Activated naive CD8-positive, alpha-beta T cell (primary cell): Measurements from ENCODE around the gene WNT7A.
A peak's percentile ranks its signal among the peaks of the same experiment; 100 is the strongest.
"Not testable (repeated sequence)": the region's sequence is repeated elsewhere in the genome, so short reads cannot be mapped to it uniquely, and the experiment has no call there.

ENCODE experiments used
- H3K27ac Mint-ChIP-seq: one replicate; pipeline ENCODE4 v1.8.0; 2021; ENCODE audit warnings: mixed read lengths
- H3K27me3 Mint-ChIP-seq: one replicate; pipeline ENCODE4 v1.8.0; 2021; ENCODE audit warnings: mixed read lengths
- H3K36me3 Mint-ChIP-seq: one replicate; pipeline ENCODE4 v1.8.0; 2021; ENCODE audit warnings: mixed read lengths
- H3K4me1 Mint-ChIP-seq: one replicate; pipeline ENCODE4 v1.8.0; 2021; ENCODE audit warnings: low read depth, mixed read lengths
- H3K4me3 Mint-ChIP-seq: one replicate; pipeline ENCODE4 v1.8.0; 2021; ENCODE audit warnings: mild to moderate bottlenecking, mixed read lengths
- H3K9me3 Mint-ChIP-seq: one replicate; pipeline ENCODE4 v1.8.0; 2021; ENCODE audit warnings: low read depth, mixed read lengths

WNT7A gene

DNA sequence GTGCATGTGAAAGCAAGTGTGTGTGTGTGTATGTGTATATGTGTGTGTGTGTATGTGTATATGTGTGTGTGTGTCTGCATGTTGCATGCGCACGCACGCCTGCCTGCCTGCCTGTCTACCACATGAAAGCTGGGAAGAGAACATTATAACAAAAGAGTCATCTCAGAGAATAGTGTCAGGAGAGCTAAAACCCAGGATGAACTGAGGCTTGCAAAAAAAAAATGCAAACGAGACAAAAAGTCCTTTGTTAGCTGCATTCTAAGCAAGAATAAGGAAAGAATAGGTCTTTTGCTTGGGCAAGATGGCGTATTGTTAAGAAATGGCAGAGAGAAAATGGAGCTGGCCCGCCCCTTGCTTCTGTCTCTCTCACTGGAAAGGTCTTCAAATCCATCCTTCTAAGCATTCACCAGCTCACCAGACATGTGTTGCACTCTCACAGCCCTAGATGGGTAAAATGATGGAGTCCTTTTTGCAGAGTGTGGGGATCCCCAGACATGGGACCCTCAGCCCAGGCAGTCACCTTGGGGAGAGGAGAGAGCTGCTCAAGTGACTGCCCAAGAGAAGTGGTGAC lies 16.4 kb downstream of the WNT7A start:
- no peak overlapping the region for H3K4me3 Mint-ChIP-seq
- peaks cover 46% of the 10 kb centered on the region for H3K4me1 Mint-ChIP-seq
- H3K36me3 Mint-ChIP-seq = peaks cover 2% of the 10 kb centered on the region
- H3K27me3 Mint-ChIP-seq = no peaks in the 10 kb centered on the region
- H3K9me3 Mint-ChIP-seq = no peaks in the 10 kb centered on the region
- H3K27ac Mint-ChIP-seq = no peak overlapping the region

DNA sequence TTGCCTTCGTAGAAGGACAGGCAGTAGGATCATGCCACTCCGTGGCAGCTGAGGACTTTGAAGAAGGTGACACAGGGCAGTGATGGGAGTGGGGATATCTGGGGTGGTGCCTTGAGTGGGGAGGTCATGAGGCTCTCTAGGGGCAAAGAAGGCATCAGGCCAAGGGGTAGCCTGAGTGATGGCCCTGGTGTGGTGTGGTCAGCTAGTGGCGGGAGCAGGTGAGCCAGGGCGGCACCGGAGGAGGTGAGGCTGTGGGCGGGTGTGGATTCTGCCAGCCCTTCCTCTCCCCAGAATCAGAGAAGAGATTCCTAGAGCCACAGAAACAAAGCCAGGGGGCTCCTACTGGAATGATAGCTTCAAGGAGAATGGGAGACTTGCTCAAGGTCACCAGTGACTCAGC lies 18.4 kb downstream of the WNT7A start:
- H3K27me3 Mint-ChIP-seq = no peaks in the 10 kb centered on the region
- H3K4me3 Mint-ChIP-seq = no peak overlapping the region

DNA sequence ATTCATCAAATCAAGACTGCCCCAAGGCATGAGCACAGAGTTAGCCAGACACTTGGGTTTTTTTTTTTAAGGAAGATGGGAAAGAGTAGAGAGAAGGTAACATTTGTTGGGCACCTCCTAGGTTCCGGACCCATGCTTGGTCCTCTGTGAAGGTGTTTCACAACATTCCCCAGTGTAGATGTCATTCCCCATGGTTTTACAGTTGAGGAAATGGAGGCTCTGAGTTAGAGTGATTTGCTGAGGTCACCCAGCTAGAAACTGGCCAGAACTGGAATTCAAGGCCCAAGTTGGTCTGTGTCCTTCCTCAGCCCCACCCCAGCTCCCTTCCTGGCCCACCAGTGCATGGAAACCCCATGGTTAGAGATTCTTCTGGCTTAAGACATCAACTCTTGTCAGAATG lies 19.9 kb downstream of the WNT7A start:
- H3K4me1 Mint-ChIP-seq = peaks cover 13% of the 10 kb centered on the region

More for the DNA sequence above, 18.4 kb downstream of the WNT7A start:
- Mint-ChIP-seq H3K36me3 (peaks cover 2% of the 10 kb centered on the region), H3K4me1 (peaks cover 28% of the 10 kb centered on the region), H3K9me3 (no peaks in the 10 kb centered on the region), H3K27ac (no peak overlapping the region)

DNA sequence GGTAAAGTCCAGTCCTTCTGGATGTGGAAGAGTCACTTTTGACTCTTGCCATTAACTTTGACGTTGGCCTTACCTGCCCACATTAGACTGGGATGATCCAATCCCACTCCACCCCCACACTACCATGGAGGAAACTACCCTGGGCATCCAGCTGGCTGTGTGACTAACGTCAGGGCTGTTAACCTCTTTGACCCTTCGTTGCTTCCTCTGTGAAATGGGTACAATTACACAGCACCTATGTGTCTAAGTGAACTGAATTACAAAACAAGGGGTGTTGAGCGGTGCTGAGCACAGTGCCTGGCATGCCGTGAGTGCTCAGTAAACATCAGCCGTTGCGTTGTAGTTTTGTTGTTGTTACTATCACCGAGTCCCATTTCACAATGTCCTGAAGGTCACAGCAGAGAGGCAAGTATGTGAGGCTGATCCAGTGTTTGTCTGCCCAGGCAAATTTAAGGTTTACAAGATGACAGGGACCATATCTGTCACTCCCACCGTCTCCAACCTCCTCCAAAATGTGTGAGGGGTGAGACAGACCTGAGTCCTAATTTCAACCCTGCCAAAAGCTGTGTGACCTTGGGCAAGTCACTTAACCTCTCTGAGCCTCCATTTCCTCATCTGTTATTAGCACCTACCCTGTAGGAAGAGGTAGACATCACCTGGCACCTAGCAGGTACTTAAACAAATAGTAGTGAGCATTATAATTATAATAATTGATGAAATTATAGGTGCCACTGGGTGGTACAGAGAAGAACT lies 20.9 kb downstream of the WNT7A start:
- peaks cover 2% of the 10 kb centered on the region for H3K36me3 Mint-ChIP-seq

More for the DNA sequence above, 19.9 kb downstream of the WNT7A start:
- H3K36me3 Mint-ChIP-seq = peaks cover 2% of the 10 kb centered on the region
- no peak overlapping the region for H3K4me3 Mint-ChIP-seq
- no peaks in the 10 kb centered on the region for H3K9me3 Mint-ChIP-seq
- no peak overlapping the region for H3K27ac Mint-ChIP-seq
- no peaks in the 10 kb centered on the region for H3K27me3 Mint-ChIP-seq

DNA sequence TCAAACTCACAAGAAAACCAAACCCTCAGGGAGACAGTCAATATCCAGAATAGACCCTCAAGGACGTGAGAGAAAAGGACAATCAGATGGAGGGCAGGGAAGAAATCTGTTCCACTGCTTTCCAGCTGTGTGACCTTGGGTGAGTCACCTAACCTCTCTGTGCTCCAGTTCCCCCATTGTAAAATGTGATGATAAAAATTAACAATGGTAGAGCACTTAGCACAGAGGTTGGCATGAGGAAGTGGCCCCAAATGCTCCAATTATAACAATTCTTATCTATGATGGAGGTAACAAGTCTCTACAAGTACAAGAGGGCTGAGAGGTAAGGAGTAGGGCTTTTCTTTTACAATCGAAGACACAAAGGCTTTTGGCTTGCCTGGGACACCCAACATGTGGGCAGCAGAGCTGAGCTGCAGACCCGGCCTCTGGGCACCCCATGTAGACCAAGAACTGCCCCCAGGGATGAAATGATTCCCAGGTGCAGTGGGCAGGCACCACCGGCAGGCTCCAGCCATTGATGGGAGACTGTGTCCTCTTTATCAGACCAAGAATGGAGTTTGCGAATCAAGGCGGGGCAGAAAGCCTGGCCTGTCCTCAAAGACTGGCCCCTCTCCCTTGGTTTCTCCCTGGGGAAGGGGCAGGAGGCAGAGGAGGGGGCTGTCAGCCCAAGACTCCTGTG lies 22.0 kb downstream of the WNT7A start:
- Mint-ChIP-seq H3K4me3 (no peak overlapping the region), H3K27ac (no peak overlapping the region), H3K9me3 (no peaks in the 10 kb centered on the region), H3K4me1 (peaks cover 9% of the 10 kb centered on the region), H3K27me3 (no peaks in the 10 kb centered on the region), H3K36me3 (peaks cover 2% of the 10 kb centered on the region)

More for the DNA sequence above, 20.9 kb downstream of the WNT7A start:
- Mint-ChIP-seq H3K9me3 (no peaks in the 10 kb centered on the region), H3K27me3 (no peaks in the 10 kb centered on the region), H3K4me1 (peaks cover 8% of the 10 kb centered on the region), H3K4me3 (no peak overlapping the region), H3K27ac (no peak overlapping the region)

DNA sequence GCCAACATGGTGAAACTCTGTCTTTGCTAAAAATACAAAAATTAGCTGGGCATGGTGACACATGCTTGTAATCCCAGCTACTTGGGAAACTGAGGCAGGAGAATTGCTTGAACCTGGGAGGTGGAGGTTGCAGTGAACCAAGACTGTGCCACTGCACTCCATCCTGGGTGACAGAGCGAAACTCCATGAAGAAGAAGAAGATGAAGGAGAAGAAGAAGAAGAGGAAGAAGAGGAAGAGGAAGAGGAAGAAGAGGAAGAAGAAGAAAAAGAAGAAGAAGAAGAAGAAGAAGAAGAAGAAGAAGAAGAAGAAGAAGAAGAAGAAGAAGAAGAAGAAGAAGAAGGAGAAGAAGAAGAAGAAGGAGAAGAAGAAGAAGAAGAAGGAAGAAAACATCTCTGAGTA lies 23.2 kb downstream of the WNT7A start:
- H3K36me3 Mint-ChIP-seq, H3K4me1 Mint-ChIP-seq, H3K27me3 Mint-ChIP-seq, H3K4me3 Mint-ChIP-seq, H3K9me3 Mint-ChIP-seq, H3K27ac Mint-ChIP-seq: not testable (repeated sequence)

DNA sequence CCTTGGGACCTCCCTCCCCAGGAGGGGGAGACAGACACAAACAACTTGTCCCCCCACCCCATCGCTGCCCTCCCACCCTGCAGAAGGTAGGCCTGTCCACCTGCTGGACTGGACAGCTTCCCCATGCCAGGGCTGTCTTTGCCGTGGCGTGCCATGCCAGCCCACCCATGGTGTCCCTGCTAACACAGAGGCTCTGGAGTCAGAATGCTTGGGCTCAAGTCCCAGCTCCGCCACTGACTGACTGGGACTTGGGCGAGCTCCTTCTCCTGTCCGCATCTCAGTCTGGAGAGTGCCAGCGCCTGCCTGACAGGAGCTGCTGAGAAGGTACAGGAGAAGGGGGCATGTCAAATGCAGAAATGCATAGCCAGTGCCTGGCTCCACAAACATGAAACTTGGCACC lies 23.9 kb downstream of the WNT7A start:
- Mint-ChIP-seq H3K4me3 (no peak overlapping the region), H3K4me1 (peaks cover 15% of the 10 kb centered on the region), H3K36me3 (no peaks in the 10 kb centered on the region), H3K9me3 (no peaks in the 10 kb centered on the region), H3K27me3 (no peaks in the 10 kb centered on the region), H3K27ac (no peak overlapping the region)

DNA sequence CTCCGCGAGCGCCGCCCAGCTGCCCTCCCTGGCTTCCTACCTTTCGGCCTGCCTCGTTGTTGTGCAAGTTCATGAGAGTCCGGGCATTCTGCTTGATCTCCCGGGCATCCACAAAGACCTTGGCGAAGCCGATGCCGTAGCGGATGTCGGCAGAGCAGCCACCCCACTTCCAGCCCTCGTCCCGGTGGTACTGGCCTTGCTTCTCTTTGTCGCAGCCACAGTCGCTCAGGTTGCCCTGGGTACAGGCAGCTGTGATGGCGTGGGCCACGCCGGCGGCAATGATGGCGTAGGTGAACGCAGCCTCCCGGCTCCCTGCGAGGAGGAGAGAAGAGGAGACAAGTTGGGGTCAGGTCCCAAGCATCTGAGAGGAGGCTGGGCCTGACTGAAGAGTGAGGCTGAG lies 25.4 kb downstream of the WNT7A start:
- H3K9me3 Mint-ChIP-seq = no peaks in the 10 kb centered on the region
- H3K27me3 Mint-ChIP-seq = no peaks in the 10 kb centered on the region
- H3K36me3 Mint-ChIP-seq = peaks cover 1% of the 10 kb centered on the region
- peaks cover 14% of the 10 kb centered on the region for H3K4me1 Mint-ChIP-seq
- no peak overlapping the region for H3K4me3 Mint-ChIP-seq
- no peak overlapping the region for H3K27ac Mint-ChIP-seq

DNA sequence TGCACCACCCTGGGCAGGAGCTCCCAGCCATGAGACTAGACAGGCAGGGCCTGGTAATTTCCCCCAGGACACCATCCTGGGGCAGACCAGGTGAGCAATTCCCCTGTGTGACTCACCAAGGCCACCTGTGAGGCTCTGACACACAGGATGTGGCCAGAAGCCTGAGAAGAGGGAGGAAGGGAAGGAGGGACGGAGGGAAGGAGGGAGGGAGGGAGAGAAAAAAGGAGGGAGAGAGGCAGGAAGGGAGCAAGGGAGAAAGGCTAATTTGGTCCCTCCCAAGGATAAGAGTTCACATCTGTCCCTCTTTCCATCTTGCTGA lies 25.9 kb downstream of the WNT7A start:
- peaks cover 14% of the 10 kb centered on the region for H3K4me1 Mint-ChIP-seq
- no peak overlapping the region for H3K4me3 Mint-ChIP-seq
- H3K27me3 Mint-ChIP-seq = no peaks in the 10 kb centered on the region
- peaks cover 3% of the 10 kb centered on the region for H3K36me3 Mint-ChIP-seq
- no peak overlapping the region for H3K27ac Mint-ChIP-seq
- no peaks in the 10 kb centered on the region for H3K9me3 Mint-ChIP-seq

DNA sequence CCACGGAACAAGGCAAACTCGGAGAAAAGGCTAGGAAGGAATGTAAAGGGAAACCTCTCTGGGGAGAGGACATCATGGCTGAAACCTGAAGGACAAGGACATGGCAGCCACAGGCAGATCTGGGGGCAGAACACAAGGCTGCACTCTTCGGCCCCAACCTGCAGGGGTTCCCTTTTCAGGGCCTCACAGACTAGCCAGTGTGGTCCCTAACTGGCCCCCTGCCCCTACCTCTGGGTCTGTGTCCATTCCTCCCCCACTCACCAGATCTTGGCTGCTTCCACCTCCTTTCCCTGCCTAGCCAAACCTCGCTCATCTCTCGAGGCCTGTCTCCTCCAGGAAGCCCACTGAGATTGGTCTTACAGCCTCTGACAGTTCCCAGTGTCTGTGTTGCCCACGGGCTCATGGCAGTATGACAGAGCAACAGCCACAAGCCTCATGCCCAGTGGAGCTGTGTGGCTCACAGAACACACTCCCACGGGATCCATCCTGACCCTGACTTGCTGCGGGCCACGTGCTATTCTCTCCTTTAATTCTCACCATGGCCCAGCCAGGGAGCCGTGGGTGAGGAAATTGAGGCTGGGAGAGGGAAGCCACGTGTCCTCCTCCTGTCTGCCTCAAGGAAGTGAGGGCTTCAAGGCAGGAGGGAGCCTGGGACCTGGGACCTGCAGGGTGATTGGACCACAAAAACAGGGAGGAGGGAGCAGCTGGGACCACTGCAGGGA lies 26.5 kb downstream of the WNT7A start:
- no peak overlapping the region for H3K4me3 Mint-ChIP-seq
- peak overlapping the region; percentile 54 for H3K27ac Mint-ChIP-seq
- no peaks in the 10 kb centered on the region for H3K9me3 Mint-ChIP-seq
- H3K27me3 Mint-ChIP-seq = no peaks in the 10 kb centered on the region
- peaks cover 3% of the 10 kb centered on the region for H3K36me3 Mint-ChIP-seq
- peaks cover 14% of the 10 kb centered on the region for H3K4me1 Mint-ChIP-seq

DNA sequence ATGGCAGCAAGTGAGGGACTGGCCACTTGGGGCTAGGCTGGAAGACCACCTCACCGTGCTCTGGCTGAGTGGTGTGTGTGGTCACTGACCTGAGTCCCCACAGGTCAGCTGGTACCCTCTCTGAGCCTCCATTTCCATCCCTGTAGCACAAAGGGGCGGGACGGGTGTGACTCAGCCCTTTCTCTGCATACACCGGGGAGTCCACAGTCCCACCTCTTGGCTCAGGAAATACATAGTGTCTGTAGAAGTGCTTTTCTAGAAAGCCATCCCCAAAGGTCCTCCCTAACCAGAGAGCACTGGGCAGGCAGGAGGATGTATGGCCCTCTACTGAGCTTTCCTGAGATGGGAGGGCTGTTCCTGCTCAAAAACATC lies 27.2 kb downstream of the WNT7A start:
- Mint-ChIP-seq H3K4me3 (no peak overlapping the region), H3K4me1 (peaks cover 14% of the 10 kb centered on the region), H3K36me3 (peaks cover 3% of the 10 kb centered on the region), H3K27ac (no peak overlapping the region), H3K27me3 (no peaks in the 10 kb centered on the region), H3K9me3 (no peaks in the 10 kb centered on the region)

DNA sequence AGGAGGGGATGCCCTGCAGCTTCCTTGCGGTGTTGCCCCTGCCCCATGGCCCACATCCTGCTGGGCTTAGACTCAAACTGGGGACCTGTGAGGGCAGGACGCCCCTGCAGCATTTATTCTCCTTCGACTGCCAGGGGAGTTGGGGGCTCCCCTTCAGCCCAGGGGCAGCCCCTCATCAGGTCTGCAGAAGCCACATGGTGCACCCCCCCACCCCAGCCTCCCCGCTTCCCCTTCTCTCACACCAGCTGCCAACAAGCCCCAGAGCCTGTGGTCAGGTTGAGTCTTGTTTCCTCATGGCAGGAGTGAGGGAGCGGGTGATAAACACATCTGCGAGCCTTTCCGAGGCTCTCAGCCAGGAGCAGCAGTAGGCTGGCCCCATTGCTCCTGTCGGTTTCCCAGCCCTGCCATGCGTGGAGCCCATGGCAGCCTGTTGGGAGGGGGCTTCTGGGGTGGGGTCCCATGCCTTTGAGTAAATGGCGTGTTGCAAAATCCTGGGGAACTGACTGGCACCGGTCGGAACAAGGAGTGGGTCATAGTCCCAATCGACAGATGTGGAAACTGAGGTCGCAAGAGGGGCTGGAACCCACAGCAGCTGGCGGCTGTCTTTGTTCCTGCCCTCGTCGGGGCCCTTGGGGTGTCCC lies 27.8 kb downstream of the WNT7A start:
- Mint-ChIP-seq H3K36me3 (peaks cover 3% of the 10 kb centered on the region), H3K4me3 (no peak overlapping the region), H3K9me3 (no peaks in the 10 kb centered on the region), H3K27me3 (no peaks in the 10 kb centered on the region), H3K27ac (no peak overlapping the region), H3K4me1 (peaks cover 14% of the 10 kb centered on the region)

DNA sequence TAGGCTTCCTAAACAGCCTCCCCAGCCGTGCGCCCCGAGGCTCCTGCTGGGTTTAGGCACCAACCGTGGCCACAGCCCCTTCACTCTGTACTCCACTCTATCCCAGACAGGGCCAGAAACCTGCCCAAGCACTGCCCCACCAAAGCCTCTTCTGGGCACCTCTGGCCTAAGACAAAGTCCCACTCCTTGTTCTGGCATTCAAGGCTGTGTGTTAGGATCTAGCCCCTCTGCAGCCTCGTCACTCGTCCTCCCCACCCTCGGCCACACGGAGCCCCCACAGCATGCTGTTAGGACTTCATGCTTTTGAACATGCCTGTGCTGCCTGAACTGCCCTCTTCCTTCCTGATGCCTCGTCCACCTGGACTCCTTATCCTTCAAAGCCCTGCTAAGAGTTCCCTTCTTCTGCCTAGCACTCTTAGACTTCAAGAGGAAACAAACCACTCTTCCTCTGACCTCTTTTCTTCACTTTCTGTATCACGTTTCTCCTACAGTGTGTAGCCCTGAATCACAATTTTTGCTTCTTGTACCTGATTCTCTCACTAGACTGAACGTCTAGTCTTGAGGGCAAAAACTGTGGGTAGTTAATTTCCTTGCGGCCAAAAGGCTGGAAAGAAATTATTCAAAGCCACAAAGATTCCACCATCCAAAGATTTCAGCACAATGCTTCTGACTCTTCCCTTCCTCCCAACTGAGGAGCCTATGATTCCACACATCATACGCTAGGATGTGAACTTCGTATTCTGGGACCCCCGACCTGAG lies 28.6 kb downstream of the WNT7A start:
- H3K4me1 Mint-ChIP-seq = peaks cover 14% of the 10 kb centered on the region
- no peaks in the 10 kb centered on the region for H3K27me3 Mint-ChIP-seq
- H3K27ac Mint-ChIP-seq = peak overlapping the region; percentile 8

DNA sequence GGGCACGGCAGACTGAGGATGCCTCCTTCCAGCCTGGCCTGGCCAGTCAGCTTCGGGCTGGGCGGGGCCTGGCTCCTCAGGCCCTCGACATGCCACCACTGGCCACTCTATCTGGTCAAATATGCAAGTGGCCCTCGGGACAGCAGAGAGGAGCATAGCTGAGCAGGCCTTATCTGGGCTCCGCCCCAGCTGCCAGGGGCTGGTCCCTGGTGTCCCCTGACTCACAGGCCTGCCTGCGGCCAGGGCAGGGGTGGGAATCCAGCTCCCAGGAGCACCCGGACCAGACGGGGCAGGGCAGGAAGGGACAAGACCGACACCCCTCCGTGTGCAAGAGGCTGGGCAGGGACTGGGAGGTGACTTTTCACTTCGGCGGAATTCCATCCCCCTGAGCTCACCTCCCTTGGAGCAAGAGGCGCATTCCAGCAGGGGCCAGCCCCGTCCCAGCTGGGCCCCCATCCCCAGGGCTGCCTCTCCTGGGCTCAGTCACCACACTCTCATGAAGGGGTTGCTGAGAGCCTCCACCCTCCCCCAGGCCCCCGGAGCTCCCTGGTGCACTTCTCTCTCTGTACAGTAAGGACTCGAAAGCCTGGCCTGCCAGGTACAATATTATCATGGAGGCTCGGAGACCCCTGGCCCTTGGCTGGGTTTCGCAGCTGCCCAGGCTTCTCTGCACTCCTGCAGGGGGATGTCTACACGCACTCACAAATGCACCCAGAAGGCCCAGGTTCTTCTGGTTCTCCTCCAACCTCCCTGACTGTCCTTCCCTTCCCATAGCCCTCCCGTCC lies 29.5 kb downstream of the WNT7A start:
- peaks cover 3% of the 10 kb centered on the region for H3K36me3 Mint-ChIP-seq
- H3K4me1 Mint-ChIP-seq = peaks cover 14% of the 10 kb centered on the region
- H3K27ac Mint-ChIP-seq = no peak overlapping the region
- H3K4me3 Mint-ChIP-seq = no peak overlapping the region
- no peaks in the 10 kb centered on the region for H3K9me3 Mint-ChIP-seq
- no peaks in the 10 kb centered on the region for H3K27me3 Mint-ChIP-seq

More for the DNA sequence above, 28.6 kb downstream of the WNT7A start:
- Mint-ChIP-seq H3K36me3 (peaks cover 3% of the 10 kb centered on the region), H3K9me3 (no peaks in the 10 kb centered on the region), H3K4me3 (no peak overlapping the region)
